Measurements from ENCODE around the gene ADK.

ADK gene

GRCh38 chr10:74685564-74685963, 534.5 kb downstream of the ADK start:
- no peak for DNase-seq

DNA sequence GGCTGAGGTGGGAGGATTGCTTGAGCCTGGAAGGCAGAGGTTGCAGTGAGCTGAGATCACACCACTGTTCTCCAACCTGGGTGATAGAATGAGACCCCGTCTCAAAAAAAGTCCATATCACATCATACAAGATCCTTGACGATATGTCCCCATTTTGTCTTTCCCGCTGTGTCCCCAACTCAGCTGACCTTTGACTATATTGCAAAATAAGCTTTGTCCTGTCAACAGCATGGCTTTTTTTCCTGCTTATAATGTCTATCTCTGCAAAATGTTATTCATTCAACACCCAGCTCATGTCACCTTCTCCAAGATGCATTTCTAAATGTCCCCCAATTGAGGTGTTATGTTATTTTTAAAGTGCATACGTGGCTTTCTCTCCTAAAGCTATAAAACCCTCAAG, 539.4 kb downstream of the ADK start:
- DNase-seq, result no peak

- DNase-seq, result no peak
Measured at GRCh38 chr10:74691164-74691563, 540.1 kb downstream of the ADK start.

- DNase-seq, result no peak
Measured at GRCh38 chr10:74704629-74705357, 553.8 kb downstream of the ADK start.

GRCh38 chr10:74705358-74705980, 554.4 kb downstream of the ADK start:
- no peak for DNase-seq

GRCh38 chr10:74706966-74707365, 555.9 kb downstream of the ADK start:
- DNase-seq, result no peak

GRCh38 chr10:74708246-74708645, 557.2 kb downstream of the ADK start:
- no peak for DNase-seq

DNA sequence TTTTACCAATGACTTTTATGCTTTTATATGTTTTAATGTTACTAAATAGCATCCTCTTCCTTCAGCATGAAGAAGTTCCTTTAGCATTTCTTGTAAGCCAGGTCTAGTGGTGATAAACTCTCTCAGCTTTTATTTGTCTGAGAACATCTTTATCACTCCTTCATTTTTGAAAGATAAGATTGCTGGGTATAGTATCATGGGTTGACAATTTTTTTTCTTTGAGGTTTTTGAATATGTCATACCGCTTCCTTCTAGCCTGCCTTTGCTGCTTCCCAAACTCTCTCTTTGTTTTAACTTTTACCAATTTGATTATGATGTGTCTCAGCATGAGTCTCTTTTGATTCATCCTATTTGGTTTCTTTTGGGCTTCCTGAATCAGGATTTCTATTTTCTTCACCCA, 567.2 kb downstream of the ADK start:
- DNase-seq, result no peak

- no peak for DNase-seq
Measured at GRCh38 chr10:74728225-74728624, 577.2 kb downstream of the ADK start.

DNA sequence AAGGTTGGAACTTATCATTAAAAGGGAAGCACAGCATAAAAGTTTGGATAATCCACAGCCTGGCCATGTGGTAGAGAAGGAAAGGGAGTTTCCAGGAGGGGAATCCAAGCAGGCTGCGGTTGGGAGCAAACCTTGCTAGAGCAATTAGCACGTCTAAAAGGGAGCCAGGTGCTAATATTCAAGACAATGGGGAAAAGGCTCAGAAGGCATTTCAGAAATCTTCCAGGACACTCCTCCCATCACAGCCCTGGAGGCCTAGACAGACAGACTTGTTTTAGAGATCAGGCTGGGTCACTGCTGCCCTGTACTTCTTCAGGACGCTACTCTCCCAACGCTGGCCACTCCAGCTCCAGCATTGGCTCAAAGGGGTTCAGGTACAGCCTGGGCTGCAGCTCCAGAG, 579.2 kb downstream of the ADK start:
- no peak for DNase-seq

DNA sequence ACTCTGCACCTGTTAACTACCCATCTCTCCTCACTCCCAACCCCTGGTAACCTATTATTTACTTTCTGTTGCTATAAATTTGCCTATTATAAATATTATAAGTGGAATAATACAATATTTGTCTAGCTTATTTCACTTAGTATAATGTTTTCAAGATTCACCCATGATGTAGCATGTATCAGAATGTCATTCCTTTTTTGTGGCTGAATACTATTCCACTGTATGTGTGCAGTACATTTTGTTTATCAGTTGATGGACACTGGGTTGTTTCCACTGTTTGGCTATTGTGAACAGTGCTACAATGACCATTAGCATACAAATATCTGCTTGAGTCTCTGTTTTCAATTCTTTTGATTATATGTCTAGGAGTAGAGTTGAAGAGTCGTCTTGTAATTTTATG, 582.6 kb downstream of the ADK start:
- DNase-seq, result no peak

GRCh38 chr10:74736029-74736428, 585.0 kb downstream of the ADK start:
- DNase-seq, result no peak

DNA sequence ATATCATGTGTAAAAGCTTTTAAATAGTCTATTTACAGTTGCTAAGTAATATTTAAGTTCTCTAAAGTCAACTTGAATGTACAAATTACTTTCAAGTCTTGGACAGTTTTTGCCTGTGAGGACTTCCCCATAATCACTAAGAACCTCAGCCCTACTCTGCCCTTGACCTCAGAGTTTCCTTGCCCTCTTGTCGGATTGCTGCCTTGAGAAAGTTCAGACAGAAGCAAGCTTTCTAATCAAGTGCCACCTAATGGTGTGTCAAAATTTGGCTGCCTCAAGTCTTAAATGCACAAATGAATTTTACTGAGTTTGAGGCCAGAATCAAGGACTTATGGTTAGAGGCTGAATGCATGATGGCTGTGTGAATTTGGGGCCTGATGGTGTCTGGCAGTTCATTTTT, 587.0 kb downstream of the ADK start:
- no peak for DNase-seq

DNA sequence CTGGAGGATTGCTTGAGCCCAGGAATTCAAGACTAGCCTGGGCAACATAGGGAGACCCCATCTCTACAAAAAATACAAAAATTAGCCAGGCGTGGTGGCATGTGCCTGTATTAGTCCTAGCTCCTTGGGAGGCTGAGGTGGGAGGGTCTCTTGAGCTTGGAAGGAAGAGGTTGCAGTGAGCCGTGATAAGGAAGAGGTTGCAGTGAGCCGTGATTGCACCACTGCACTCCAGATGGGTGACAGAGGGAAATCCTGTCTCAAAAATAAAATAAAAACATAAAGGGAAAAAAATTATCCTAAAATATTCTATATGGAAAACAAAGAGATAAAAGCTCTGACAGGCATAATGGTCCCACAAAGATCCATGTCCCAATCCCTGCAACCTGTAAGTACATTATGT, 587.5 kb downstream of the ADK start:
- no peak for DNase-seq

- DNase-seq, result no peak
Measured at GRCh38 chr10:74738985-74739567, 588.1 kb downstream of the ADK start.

DNA sequence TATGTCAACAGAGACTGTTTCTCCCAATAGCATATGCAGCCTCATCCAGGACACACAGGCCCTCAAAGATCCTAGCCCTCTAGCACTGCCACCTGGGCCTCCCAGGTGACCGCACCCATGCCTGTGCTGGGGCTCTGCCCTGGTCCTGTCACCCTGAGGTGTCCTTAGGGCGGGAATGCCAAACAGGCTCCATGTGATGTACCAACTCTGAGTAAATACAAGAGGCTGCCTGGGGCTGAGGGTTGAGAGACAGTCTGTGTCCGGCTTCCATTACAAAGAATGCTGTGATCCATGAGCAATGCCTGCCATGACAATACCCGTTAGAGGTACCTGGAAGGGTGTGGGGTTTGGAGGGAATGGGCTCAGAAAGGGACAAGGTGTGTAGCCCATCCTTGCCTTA, 592.4 kb downstream of the ADK start:
- peak; percentile 35 for DNase-seq

DNA sequence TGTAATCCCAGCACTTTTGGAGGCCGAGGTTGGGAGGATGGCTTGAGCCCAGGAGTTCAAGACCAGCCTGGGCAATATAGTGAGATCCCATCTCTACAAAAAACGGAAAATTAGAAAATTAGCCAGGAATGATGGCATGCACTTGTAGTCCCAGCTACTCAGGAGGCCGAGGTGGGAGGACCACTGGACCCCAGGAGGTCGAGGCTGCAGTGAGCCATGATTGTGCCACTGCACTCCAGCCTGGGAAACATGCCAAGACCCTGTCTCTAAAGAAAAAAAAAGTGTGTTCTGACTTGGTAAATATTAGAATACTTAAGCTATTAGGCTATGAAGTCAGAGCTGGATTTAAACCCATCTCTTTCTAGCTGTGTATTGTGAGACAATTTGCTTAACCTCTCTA, 594.4 kb downstream of the ADK start:
- no peak for DNase-seq

DNA sequence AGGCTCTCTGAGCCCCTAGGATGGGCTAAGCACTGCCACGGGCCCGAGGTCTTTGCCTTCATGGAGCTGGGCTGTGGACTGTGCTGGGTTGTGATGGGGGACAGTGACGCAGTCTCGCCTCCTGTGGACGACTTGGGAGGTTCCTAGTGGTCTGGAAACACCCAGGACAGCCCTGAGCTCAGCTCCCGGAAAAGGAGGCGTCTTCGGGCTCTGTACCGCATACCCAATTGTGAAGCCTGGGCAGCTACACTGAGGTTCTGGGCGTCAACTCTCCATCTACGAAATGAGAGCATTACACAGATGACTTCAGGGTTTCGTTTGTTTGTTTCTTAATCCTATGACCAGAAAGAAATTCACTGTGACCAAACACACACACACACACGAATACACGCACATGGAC, 595.8 kb downstream of the ADK start:
- DNase-seq, result no peak

GRCh38 chr10:74748468-74749031, 597.5 kb downstream of the ADK start:
- DNase-seq, result peak; percentile 6

DNA sequence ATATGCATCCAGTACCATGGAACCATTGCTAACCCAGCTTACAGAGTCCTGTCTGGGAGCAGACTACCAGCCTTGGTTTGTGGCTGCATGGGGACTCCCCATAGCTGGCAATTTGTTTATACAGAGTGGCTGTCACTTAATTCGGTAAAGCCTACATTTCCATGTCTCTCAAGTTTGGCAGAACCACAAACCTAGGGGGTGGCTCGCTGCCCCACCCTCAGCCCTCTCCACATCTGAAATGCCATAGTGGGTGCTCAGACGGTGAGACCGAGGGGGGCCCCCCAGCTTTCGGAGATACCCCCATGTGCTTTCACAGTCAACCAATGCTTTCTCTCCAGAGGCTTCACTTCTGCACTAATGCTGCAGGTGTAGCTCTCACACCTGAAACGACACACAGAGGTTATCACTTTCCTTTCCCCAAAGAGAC, 599.8 kb downstream of the ADK start:
- DNase-seq, result peak; percentile 52

DNA sequence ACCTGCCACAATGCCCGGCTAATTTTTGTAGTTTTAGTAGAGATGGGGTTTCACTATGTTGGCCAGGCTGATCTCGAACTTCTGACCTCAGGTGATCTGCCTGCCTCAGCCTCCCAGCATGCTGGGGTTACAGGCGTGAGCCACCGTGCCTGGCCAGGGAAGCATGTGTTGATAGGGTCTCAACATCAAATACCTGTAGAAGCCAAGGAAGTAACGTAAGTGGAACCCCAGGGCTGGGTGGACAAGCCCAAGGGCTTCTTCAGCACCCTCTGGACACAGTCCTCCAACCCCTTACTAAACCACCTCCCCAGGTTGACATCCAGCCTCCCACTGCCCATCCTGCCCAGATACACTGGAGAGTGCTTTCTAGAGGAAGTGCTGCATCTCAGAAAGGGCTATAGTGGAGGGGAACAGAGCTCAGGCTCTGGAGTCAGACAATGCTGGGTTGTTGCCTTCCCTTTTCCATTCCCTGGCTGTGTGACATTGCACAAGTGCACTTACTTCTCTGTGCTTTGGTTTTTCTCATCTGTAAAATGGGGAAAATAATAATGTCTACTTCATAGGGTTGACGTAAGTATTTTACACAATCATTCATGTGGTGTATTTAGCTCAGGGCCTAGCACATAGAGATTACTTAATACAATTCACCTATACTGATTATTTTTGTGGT, 601.5 kb downstream of the ADK start:
- DNase-seq, result peak; percentile 42

- peak; percentile 17 for DNase-seq
Measured at GRCh38 chr10:74753442-74754211, 602.6 kb downstream of the ADK start.

GRCh38 chr10:74754381-74754821, 603.4 kb downstream of the ADK start:
- peak; percentile 13 for DNase-seq

All from activated CD8-positive, alpha-beta memory T cell treated with anti-CD3 and anti-CD28 coated beads, Interleukin-2, amount 50 U/mL, for 48 hours (primary cell).